HEK293 (cell line): ENCODE measurements around the gene HOXB4.

Experiments used
- GFI1B ChIP-seq: fragments of 450-650 bp; formaldehyde crosslinking; IDR thresholded peaks from 2 replicates; pipeline ENCODE4 v1.5.1; 2016; ENCODE audit warnings: missing biosample characterization, missing genetic modification characterization
- GLI4 ChIP-seq: fragments of 450-650 bp; formaldehyde crosslinking; IDR thresholded peaks from 2 replicates; pipeline ENCODE4 v1.5.1; 2016; ENCODE audit warnings: missing biosample characterization, missing genetic modification characterization
- HOXD13 ChIP-seq: sonication (generic); formaldehyde crosslinking; IDR thresholded peaks from 2 replicates; pipeline ENCODE4 v1.8.0; 2022; ENCODE audit warnings: missing genetic modification reagents, borderline replicate concordance
- KLF1 ChIP-seq: fragments of 450-650 bp; formaldehyde crosslinking; IDR thresholded peaks from 2 replicates; pipeline ENCODE4 v1.5.1; 2016; ENCODE audit warnings: missing biosample characterization, missing genetic modification characterization
- SALL2 ChIP-seq: fragments of 450-650 bp; formaldehyde crosslinking; IDR thresholded peaks from 2 replicates; pipeline ENCODE4 v1.5.0; 2017; ENCODE audit warnings: missing biosample characterization, mild to moderate bottlenecking, missing genetic modification characterization, borderline replicate concordance
- SP3 ChIP-seq: fragments of 450-650 bp; formaldehyde crosslinking; IDR thresholded peaks from 2 replicates; pipeline ENCODE4 v1.5.1; 2016; ENCODE audit warnings: missing biosample characterization, missing genetic modification characterization
- SP7 ChIP-seq: fragments of 450-650 bp; formaldehyde crosslinking; IDR thresholded peaks from 2 replicates; pipeline ENCODE4 v1.5.1; 2016; ENCODE audit warnings: missing biosample characterization, missing genetic modification characterization
- TRIM28 ChIP-seq: IDR thresholded peaks from 2 replicates; pipeline ENCODE4 v1.6.1; 2011; ENCODE audit warnings: low read length, control low read depth, borderline replicate concordance
- ZBTB21 ChIP-seq: fragments of 450-650 bp; formaldehyde crosslinking; IDR thresholded peaks from 2 replicates; pipeline ENCODE4 v1.5.1; 2017; ENCODE audit warnings: missing biosample characterization, missing genetic modification characterization
- ZBTB8A ChIP-seq: fragments of 450-650 bp; formaldehyde crosslinking; IDR thresholded peaks from 2 replicates; pipeline ENCODE4 v1.5.1; 2016; ENCODE audit warnings: missing biosample characterization, missing genetic modification characterization
- ZNF114 ChIP-seq: fragments of 450-650 bp; formaldehyde crosslinking; IDR thresholded peaks from 2 replicates; pipeline ENCODE4 v1.5.0; 2017; ENCODE audit warnings: missing biosample characterization, missing genetic modification characterization
- ZNF19 ChIP-seq: fragments of 450-650 bp; formaldehyde crosslinking; IDR thresholded peaks from 2 replicates; pipeline ENCODE4; 2016; ENCODE audit warnings: missing biosample characterization, missing genetic modification characterization, low read depth
- ZNF221 ChIP-seq: fragments of 450-650 bp; formaldehyde crosslinking; IDR thresholded peaks from 2 replicates; pipeline ENCODE4 v1.5.1; 2017; ENCODE audit warnings: missing biosample characterization, missing genetic modification characterization, borderline replicate concordance
- ZNF266 ChIP-seq: fragments of 450-650 bp; formaldehyde crosslinking; IDR thresholded peaks from 2 replicates; pipeline ENCODE4 v1.5.1; 2016; ENCODE audit warnings: missing biosample characterization, missing genetic modification characterization, low read depth
- ZNF335 ChIP-seq: fragments of 450-650 bp; formaldehyde crosslinking; conservative IDR thresholded peaks from 2 replicates; pipeline ENCODE4 v1.5.1; 2016; ENCODE audit warnings: missing biosample characterization, missing genetic modification characterization
- ZNF37A ChIP-seq: fragments of 450-650 bp; IDR thresholded peaks from 2 replicates; pipeline ENCODE4 v1.5.1; 2018; ENCODE audit warnings: missing biosample characterization, missing genetic modification characterization
- ZNF404 ChIP-seq: fragments of 450-650 bp; formaldehyde crosslinking; IDR thresholded peaks from 2 replicates; pipeline ENCODE4 v1.5.1; 2017; ENCODE audit warnings: missing biosample characterization, missing genetic modification characterization
- ZNF426 ChIP-seq: fragments of 450-650 bp; formaldehyde crosslinking; IDR thresholded peaks from 2 replicates; pipeline ENCODE4 v1.5.1; 2017; ENCODE audit warnings: missing biosample characterization, missing genetic modification characterization, mild to moderate bottlenecking, inconsistent platforms, moderate library complexity
- ZNF555 ChIP-seq: fragments of 450-650 bp; formaldehyde crosslinking; conservative IDR thresholded peaks from 2 replicates; pipeline ENCODE4 v1.5.1; 2017; ENCODE audit warnings: missing biosample characterization, mild to moderate bottlenecking, missing genetic modification characterization, inconsistent platforms
- ZNF585B ChIP-seq: fragments of 450-650 bp; formaldehyde crosslinking; IDR thresholded peaks from 2 replicates; pipeline ENCODE4 v1.5.1; 2016; ENCODE audit warnings: missing biosample characterization, missing genetic modification characterization
- ZNF596 ChIP-seq: fragments of 450-650 bp; IDR thresholded peaks from 2 replicates; pipeline ENCODE4 v1.5.0; 2018; ENCODE audit warnings: missing biosample characterization, mild to moderate bottlenecking, missing genetic modification characterization, moderate library complexity
- ZNF610 ChIP-seq: fragments of 450-650 bp; formaldehyde crosslinking; IDR thresholded peaks from 2 replicates; pipeline ENCODE4 v1.5.1; 2016; ENCODE audit warnings: missing biosample characterization, missing genetic modification characterization, borderline replicate concordance
- ZNF660 ChIP-seq: fragments of 450-650 bp; IDR thresholded peaks from 2 replicates; pipeline ENCODE4 v1.5.1; 2018; ENCODE audit warnings: missing biosample characterization, mild to moderate bottlenecking, missing genetic modification characterization
- ZNF664 ChIP-seq: fragments of 450-650 bp; formaldehyde crosslinking; IDR thresholded peaks from 2 replicates; pipeline ENCODE4 v1.5.1; 2016; ENCODE audit warnings: missing biosample characterization, missing genetic modification characterization
- ZNF670 ChIP-seq: fragments of 450-650 bp; formaldehyde crosslinking; IDR thresholded peaks from 2 replicates; pipeline ENCODE4 v1.5.1; 2016; ENCODE audit warnings: missing biosample characterization, missing genetic modification characterization, low read depth
- ZNF843 ChIP-seq: fragments of 450-650 bp; formaldehyde crosslinking; IDR thresholded peaks from 2 replicates; pipeline ENCODE4 v1.5.1; 2016; ENCODE audit warnings: missing biosample characterization, missing genetic modification characterization
- TF ChIP-seq, protein P1 (sequence below): fragments of 450-650 bp; formaldehyde crosslinking; IDR thresholded peaks from 2 replicates; pipeline ENCODE4 v1.5.0; 2017; ENCODE audit warnings: missing biosample characterization, missing genetic modification characterization, borderline replicate concordance
- TF ChIP-seq, protein P2 (sequence below): fragments of 450-650 bp; formaldehyde crosslinking; optimal IDR thresholded peaks from 2 replicates; pipeline ENCODE3; 2016; ENCODE audit warnings: missing biosample characterization, mild to moderate bottlenecking, missing genetic modification characterization
- TF ChIP-seq, protein P3 (sequence below): fragments of 450-650 bp; formaldehyde crosslinking; IDR thresholded peaks from 2 replicates; pipeline ENCODE4 v1.5.1; 2016; ENCODE audit warnings: missing biosample characterization, missing genetic modification characterization
- TF ChIP-seq, protein P4 (sequence below): fragments of 450-650 bp; formaldehyde crosslinking; IDR thresholded peaks from 2 replicates; pipeline ENCODE4 v1.5.1; 2017; ENCODE audit warnings: missing biosample characterization, missing genetic modification characterization

Gene HOXB4

DNA sequence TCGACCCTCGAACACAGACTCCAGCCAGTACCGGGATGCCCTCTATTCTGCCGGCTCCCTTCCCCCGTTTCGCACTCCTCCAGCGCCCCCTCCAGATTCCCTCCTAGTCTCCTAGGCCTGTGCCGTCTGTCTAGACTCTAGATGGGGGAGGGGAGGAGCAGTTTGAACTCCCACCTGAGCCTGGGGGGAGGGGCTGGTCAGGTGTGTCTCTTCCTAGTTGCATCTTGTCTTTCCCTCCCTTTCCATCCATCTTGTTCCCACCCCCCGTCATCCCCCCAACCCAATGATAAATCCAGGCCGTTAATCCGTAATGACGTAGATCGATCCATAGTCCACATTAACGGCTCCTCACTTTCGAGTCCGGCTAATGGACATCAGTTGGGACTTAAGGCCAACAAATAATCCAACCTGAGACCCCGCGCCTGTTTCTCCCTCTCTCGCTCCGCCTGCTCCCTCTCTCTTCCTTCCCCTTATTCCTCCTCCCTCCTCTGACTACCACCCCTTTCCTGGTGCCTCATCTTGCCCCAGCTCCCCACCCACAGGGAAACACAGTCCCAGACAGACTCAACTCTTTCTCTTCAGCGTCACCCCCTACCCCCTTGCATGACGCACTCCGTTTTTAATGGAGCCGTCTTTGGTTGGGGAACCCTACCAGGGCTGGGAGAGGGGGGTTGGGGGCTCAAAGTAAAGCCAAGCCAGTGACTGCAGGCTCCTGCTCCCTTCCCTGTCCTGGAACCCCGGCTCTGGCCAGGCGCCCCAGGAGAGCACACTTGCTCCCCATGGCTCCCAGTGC lies 18.8 kb upstream of the HOXB4 start (continued):
- no peak for TF ChIP-seq ZNF555 (tag by site-specific recombination)
- TF ChIP-seq ZNF335 (tag by site-specific recombination) = peak; percentile 34; the same call in 1 of the 2 replicates
- no peak for TF ChIP-seq GLI4
- TF ChIP-seq ZBTB21 (tag by site-specific recombination) = peak; percentile 91
- TF ChIP-seq ZNF660 = no peak
- TF ChIP-seq KLF1 (tag by site-specific recombination) = no peak
- TF ChIP-seq ZNF596 = peak; percentile 44; the same call in 1 of the 2 replicates
- TF ChIP-seq, protein P1, sequence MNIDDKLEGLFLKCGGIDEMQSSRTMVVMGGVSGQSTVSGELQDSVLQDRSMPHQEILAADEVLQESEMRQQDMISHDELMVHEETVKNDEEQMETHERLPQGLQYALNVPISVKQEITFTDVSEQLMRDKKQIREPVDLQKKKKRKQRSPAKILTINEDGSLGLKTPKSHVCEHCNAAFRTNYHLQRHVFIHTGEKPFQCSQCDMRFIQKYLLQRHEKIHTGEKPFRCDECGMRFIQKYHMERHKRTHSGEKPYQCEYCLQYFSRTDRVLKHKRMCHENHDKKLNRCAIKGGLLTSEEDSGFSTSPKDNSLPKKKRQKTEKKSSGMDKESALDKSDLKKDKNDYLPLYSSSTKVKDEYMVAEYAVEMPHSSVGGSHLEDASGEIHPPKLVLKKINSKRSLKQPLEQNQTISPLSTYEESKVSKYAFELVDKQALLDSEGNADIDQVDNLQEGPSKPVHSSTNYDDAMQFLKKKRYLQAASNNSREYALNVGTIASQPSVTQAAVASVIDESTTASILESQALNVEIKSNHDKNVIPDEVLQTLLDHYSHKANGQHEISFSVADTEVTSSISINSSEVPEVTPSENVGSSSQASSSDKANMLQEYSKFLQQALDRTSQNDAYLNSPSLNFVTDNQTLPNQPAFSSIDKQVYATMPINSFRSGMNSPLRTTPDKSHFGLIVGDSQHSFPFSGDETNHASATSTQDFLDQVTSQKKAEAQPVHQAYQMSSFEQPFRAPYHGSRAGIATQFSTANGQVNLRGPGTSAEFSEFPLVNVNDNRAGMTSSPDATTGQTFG (tag by site-specific recombination) = no peak
- TF ChIP-seq ZNF114 = no peak
- no peak for TF ChIP-seq HOXD13 (CRISPR knock-in tag)
- TF ChIP-seq SP3 (tag by site-specific recombination) = peak; percentile 82
- TF ChIP-seq ZNF221 (tag by site-specific recombination) = no peak
- no peak for TF ChIP-seq ZNF426 (tag by site-specific recombination)
- TF ChIP-seq, protein P2, sequence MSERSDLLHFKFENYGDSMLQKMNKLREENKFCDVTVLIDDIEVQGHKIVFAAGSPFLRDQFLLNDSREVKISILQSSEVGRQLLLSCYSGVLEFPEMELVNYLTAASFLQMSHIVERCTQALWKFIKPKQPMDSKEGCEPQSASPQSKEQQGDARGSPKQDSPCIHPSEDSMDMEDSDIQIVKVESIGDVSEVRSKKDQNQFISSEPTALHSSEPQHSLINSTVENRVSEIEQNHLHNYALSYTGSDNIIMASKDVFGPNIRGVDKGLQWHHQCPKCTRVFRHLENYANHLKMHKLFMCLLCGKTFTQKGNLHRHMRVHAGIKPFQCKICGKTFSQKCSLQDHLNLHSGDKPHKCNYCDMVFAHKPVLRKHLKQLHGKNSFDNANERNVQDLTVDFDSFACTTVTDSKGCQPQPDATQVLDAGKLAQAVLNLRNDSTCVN = no peak
- TF ChIP-seq, protein P3, sequence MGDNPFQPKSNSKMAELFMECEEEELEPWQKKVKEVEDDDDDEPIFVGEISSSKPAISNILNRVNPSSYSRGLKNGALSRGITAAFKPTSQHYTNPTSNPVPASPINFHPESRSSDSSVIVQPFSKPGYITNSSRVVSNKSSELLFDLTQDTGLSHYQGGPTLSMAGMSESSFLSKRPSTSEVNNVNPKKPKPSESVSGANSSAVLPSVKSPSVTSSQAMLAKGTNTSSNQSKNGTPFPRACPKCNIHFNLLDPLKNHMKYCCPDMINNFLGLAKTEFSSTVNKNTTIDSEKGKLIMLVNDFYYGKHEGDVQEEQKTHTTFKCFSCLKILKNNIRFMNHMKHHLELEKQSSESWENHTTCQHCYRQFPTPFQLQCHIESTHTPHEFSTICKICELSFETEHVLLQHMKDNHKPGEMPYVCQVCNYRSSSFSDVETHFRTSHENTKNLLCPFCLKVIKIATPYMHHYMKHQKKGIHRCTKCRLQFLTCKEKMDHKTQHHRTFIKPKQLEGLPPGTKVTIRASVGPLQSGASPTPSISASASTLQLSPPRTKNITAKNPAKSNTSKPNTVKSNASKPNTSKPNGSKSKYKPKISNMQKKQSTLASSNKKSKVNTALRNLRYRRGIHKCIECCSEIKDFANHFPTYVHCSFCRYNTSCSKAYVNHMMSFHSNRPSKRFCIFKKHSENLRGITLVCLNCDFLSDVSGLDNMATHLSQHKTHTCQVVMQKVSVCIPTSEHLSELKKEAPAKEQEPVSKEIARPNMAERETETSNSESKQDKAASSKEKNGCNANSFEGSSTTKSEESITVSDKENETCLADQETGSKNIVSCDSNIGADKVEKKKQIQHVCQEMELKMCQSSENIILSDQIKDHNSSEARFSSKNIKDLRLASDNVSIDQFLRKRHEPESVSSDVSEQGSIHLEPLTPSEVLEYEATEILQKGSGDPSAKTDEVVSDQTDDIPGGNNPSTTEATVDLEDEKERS (tag by site-specific recombination) = no peak
- TF ChIP-seq ZNF843 (tag by site-specific recombination) = no peak
- peak; percentile 36; the same call in 1 of the 2 replicates for TF ChIP-seq SP7 (tag by site-specific recombination)
- no peak for TF ChIP-seq ZNF404 (tag by site-specific recombination)
- peak; percentile 43; the same call in 1 of the 2 replicates for TF ChIP-seq GFI1B
- no peak for TF ChIP-seq ZNF266
- TF ChIP-seq ZNF19 = no peak
- no peak for TF ChIP-seq SALL2 (tag by site-specific recombination)
- 0 out of 2 replicates have a peak, but pooled peaks have one; percentile 7 for TF ChIP-seq ZNF664 (tag by site-specific recombination)
- no peak for TF ChIP-seq ZNF585B
- TF ChIP-seq, protein P4, sequence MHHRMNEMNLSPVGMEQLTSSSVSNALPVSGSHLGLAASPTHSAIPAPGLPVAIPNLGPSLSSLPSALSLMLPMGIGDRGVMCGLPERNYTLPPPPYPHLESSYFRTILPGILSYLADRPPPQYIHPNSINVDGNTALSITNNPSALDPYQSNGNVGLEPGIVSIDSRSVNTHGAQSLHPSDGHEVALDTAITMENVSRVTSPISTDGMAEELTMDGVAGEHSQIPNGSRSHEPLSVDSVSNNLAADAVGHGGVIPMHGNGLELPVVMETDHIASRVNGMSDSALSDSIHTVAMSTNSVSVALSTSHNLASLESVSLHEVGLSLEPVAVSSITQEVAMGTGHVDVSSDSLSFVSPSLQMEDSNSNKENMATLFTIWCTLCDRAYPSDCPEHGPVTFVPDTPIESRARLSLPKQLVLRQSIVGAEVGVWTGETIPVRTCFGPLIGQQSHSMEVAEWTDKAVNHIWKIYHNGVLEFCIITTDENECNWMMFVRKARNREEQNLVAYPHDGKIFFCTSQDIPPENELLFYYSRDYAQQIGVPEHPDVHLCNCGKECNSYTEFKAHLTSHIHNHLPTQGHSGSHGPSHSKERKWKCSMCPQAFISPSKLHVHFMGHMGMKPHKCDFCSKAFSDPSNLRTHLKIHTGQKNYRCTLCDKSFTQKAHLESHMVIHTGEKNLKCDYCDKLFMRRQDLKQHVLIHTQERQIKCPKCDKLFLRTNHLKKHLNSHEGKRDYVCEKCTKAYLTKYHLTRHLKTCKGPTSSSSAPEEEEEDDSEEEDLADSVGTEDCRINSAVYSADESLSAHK (tag by site-specific recombination) = 0 out of 2 replicates have a peak, but pooled peaks have one; percentile 24
- no peak; the same call in none of the 2 replicates for TF ChIP-seq ZBTB8A
- no peak for TF ChIP-seq ZNF670 (tag by site-specific recombination)
- no peak for TF ChIP-seq ZNF610 (tag by site-specific recombination)
- no peak for TF ChIP-seq TRIM28
- TF ChIP-seq ZNF37A (tag by site-specific recombination) = no peak
